Germinal center (tissue), 1 donor: Measurements from ENCODE around the gene PARD6B.
"Not testable (repeated sequence)": the region's sequence is repeated elsewhere in the genome, so short reads cannot be mapped to it uniquely, and the experiment has no call there.

Experiments
- DNase-seq: peaks from one replicate; pipeline ENCODE4 v3.0.0; 2012; ENCODE audit warnings: mixed read lengths, low spot score

Gene PARD6B

DNA sequence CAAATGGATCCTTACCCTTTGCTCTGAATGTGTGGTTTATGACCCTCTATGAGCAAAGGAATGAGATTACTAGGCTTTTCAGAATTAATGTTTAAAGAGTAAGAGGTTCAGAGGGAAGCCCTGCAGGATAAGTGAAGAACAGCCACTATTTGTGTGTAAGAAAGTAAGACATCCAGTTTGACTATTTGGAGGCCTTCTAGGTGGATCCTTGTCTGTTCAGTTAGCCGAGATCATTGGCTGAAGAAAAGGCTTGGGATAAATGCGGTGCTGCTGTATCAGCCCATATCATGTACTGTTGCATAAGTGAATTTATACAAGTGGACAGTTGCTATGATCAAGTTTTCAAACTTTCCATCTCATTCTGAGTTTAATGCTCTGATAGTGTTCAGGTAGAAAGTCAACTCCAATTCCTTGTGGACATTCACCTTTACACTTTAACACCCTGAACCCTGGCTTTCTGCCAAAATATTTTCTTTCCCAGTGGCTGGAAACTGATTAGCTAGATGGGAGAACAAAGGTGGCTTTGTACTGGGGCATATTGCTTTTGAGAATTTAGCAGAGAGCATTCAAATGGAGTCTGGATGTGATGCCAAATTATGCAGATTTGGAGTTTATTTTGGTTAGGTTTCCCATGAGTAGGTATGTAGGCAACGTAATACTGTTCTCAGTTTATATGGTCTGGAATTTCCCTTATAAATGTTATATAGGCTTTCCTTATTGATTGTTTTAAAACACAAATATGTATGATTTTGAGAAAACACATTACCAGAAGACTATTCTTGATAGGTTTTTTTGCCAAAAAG is 15.0 kb downstream of the PARD6B start:
- DNase-seq = no peak

- DNase-seq = no peak
These were observed 15.9 kb downstream of the PARD6B start for GRCh38 chr20:50747275-50747674.

- DNase-seq = no peak
These were observed 18.8 kb downstream of the PARD6B start for GRCh38 chr20:50750145-50750671.

- DNase-seq = no peak
These were observed 21.8 kb downstream of the PARD6B start for GRCh38 chr20:50753152-50753551.

DNA sequence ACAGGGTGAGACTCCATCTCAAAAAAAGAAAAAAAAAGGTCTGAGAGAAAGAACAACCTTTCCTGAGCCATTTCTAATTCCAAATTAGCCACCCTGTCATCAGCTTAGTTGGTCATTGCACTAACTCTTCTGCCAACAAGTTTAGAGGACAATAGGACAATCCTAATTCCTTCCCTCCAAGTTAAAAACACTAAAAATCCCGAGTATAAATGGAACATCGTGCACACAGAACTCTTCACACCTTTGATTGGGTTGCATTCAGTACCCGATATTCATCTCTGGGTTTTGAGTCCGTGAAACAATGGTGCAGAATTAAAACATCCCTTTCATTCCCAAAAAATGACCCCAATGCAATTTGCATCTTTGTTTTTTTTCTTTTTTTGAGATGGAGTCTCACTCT is 23.0 kb downstream of the PARD6B start:
- no peak for DNase-seq

GRCh38 chr20:50756447-50756846 is 25.1 kb downstream of the PARD6B start:
- no peak for DNase-seq

- no peak for DNase-seq
These were observed 27.1 kb downstream of the PARD6B start for GRCh38 chr20:50758469-50758868.

DNA sequence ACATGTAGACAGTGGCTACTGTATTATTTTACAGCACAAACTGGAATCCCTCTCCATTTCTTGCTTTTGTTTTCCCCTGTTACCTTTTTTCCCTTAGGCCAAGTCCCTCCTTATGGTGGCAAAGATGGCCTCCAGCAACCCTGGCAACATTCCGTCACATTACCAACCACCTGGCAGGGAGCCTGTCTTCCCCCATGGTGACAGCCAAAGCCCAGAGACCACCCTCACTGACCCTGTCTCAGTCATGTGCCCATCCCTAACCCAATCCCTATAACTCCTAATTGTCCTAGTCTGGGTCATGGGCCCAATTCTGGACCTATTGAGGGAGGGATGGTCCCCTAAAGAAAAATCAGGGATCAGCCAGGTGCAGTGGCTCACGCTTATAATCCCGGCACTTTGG is 27.6 kb downstream of the PARD6B start:
- DNase-seq = no peak

- no peak for DNase-seq
These were observed 28.3 kb downstream of the PARD6B start for GRCh38 chr20:50759678-50760077.

GRCh38 chr20:50762045-50762422 is 30.7 kb downstream of the PARD6B start:
- DNase-seq = no peak

DNA sequence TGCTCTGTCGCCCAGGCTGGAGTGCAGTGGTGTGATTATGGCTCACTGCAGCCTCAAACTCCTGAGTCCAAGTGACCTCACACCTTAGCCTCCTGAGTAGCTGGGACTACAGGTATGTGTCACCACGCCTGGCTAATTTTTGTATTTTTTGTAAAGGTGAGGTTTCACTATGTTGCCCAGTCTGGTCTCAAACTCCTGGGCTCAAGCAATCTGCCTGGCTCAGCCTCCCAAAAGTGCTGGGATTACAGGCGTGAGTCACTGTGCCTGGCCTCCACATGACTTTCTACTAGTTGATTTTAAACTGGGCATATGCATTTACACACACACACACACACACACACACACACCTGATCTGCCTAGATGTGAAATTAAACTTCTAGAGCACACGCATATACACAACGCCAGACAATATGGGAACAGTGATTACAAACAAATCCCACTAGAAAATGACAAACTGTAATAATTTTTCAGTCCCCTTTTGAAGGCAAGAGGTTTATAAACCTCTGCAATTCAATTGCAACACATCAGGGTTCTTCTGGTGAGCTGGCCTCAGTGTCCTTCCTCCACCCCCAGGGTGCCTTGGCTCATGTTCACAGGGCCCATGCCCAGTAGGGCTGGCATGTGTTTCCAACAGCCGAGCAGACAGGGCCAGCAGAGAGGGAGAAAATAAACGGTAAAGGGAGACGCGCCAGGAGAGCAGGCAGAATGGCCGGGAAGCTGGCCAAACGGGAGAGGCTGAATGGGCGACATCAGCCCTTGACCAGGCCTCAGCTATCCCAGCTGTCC is 31.2 kb downstream of the PARD6B start:
- DNase-seq = no peak

- DNase-seq = not testable (repeated sequence)
These were observed 32.4 kb downstream of the PARD6B start for GRCh38 chr20:50763550-50764458.

- not testable (repeated sequence) for DNase-seq
These were observed 33.9 kb downstream of the PARD6B start for GRCh38 chr20:50765251-50765650.

GRCh38 chr20:50765674-50766073 is 34.3 kb downstream of the PARD6B start:
- no peak for DNase-seq

DNA sequence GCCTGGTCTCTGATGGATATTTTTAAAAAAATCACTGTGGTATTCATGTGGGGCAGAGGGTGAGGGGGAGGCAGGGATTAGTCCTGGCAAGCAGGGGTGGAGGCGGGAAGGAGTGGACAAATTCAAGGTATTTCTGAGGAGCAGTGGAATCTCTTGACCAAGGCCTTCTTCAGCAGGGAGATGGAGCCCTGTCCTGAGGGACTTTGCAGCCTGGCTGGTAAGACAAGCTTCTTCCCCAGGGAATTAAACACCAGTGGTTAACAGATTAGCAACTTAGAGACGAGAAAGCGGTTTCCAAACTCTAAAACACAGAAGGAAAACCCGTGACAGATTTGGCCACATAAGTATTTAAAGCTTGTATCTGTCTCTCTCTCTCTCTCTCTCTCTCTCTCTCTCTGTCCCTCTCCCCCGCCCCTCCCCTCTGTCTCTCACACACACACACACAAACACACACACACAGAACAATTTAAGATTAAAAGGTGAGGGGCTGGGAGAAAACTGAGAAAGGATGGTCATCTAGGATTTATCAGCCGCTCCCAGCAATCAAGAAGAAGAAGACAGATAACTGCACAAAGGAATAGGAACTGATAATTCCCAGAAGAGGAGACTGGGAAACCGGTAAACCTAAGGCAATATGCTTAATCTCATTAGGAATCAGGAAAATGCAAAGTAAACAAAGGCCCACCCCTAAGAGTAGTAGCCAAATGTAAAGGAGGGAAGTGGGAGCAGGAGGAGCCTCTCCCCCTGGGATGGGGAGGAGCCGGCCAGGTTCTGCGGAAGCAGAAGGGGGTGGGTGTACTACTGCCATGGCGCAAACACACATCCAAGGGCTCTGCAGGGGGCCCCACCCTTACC is 35.8 kb downstream of the PARD6B start:
- DNase-seq = not testable (repeated sequence)

- DNase-seq = not testable (repeated sequence)
These were observed 37.6 kb downstream of the PARD6B start for GRCh38 chr20:50768991-50769390.

- DNase-seq = not testable (repeated sequence)
These were observed 38.2 kb downstream of the PARD6B start for GRCh38 chr20:50769551-50770085.

GRCh38 chr20:50771419-50772080 is 40.2 kb downstream of the PARD6B start:
- not testable (repeated sequence) for DNase-seq

DNA sequence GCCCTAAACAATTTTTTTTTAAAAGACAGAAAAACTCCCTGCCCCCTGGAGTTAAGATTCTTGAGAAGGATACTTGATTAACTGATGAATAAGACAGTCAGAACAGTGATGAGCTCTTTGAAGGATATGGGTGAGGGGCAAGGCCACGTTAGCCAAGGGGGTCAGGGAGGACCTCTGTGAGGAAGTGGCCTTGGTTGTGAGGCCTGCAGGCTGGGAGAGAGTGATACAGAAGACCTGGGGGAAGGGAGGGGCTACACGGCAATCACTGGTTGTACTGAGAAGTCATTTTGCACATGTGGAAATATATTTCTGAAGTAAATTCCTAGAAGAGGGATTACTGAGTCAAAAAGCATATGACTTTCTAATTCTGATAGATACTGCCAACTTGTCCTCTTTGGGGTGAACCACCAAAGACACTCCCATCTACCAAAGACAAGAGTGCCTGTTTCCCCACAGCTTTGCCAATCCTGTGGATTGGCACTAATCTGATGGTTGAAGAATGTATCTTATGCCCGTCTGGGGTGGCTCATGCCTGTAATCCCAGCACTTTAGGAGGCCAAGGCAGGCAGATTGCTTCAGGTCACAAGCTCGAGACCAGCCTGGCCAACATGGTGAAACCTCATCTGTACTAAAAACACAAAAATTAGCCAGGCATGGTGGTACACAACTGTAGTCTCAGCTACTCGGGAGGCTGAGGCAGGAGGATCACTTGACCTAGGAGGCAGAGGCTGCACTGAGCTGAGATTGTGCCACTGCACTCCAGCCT is 41.2 kb downstream of the PARD6B start:
- no peak for DNase-seq
